Stomach (tissue), 4 donors: ENCODE data around the gene HUS1B.

Experiments used
- EP300 ChIP-seq: sonication (generic); formaldehyde crosslinking; IDR thresholded peaks from one replicate; pipeline ENCODE4 v1.6.1; 2017; ENCODE audit warnings: antibody characterized with exemption
- POLR2A ChIP-seq, 4 donors: fragments of 450-650 bp; IDR thresholded peaks; one replicate each; pipeline ENCODE4 v1.6.1; 2016; ENCODE audit warnings: antibody characterized with exemption in 4 of 4, control low read depth in 2 of 4, mild to moderate bottlenecking in 1 of 4, moderate library complexity in 1 of 4
- POLR2AphosphoS5 ChIP-seq, 3 donors: sonication (generic); formaldehyde crosslinking; IDR thresholded peaks; one replicate each; pipeline ENCODE4 v1.6.1; 2016; ENCODE audit warnings: antibody characterized with exemption in 3 of 3
- TF ChIP-seq, protein P1 (sequence below), 7 experiments: fragments of 450-650 bp in 4 of 7; fragments of 200-600 bp in 3 of 7; sonication (generic) in 3 of 7; IDR thresholded peaks; one replicate each; pipeline ENCODE4 v1.5.1; 2016 to 2019; ENCODE audit warnings: antibody characterized with exemption in 7 of 7, control low read depth in 2 of 7, mild to moderate bottlenecking in 1 of 7

DNA sequence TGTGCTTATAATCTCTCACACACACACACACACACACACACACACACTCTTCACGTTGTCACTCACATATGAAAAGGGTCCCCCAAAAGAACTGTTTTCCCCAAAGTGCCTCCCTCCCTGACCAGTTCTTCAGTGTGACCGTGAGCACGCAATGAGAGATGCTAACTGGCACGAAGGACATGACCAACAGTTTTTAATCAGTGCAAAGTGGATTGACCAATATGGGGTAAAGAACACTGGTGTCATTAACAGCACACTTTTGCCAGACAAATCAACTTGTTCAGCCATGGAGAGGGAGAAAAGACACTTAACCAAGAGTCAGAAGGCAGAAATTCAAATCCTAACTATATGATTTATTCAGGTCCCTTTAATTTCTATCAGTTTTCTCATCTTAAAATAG lies 21.0 kb upstream of the HUS1B start:
- TF ChIP-seq, protein P1, sequence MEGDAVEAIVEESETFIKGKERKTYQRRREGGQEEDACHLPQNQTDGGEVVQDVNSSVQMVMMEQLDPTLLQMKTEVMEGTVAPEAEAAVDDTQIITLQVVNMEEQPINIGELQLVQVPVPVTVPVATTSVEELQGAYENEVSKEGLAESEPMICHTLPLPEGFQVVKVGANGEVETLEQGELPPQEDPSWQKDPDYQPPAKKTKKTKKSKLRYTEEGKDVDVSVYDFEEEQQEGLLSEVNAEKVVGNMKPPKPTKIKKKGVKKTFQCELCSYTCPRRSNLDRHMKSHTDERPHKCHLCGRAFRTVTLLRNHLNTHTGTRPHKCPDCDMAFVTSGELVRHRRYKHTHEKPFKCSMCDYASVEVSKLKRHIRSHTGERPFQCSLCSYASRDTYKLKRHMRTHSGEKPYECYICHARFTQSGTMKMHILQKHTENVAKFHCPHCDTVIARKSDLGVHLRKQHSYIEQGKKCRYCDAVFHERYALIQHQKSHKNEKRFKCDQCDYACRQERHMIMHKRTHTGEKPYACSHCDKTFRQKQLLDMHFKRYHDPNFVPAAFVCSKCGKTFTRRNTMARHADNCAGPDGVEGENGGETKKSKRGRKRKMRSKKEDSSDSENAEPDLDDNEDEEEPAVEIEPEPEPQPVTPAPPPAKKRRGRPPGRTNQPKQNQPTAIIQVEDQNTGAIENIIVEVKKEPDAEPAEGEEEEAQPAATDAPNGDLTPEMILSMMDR (IDR thresholded peaks at IDR 0.05) = no peak
- TF ChIP-seq POLR2A (IDR thresholded peaks at IDR 0.05) (no peak), POLR2AphosphoS5 (IDR thresholded peaks at IDR 0.05) (no peak), EP300 (no peak)
